Stimulated activated effector memory CD8-positive, alpha-beta T cell treated with anti-CD3 and anti-CD28 coated beads, Interleukin-12 subunit alpha, Interleukin-12 subunit beta, amount 100 ng/mL, for 72 hours (primary cell): ENCODE measurements around the gene PTPRM.
"Not testable (repeated sequence)": the region's sequence is repeated elsewhere in the genome, so short reads cannot be mapped to it uniquely, and the experiment has no call there.

Experiments used
- ATAC-seq: fragments of 150-1000 bp; cut with Tn5 transposase; 2 replicates; pipeline ENCODE4 v1.10.0; 2021
- DNase-seq, 2 donors: peaks; one replicate each; pipeline ENCODE4 v3.0.0; 2021 to 2022; ENCODE audit warnings: low spot score in 2 of 2
- H3K27ac Mint-ChIP-seq: one replicate; pipeline ENCODE4 v1.8.0; 2022; ENCODE audit warnings: mild to moderate bottlenecking, mixed read lengths
- H3K36me3 Mint-ChIP-seq: one replicate; pipeline ENCODE4 v1.8.0; 2022; ENCODE audit warnings: mild to moderate bottlenecking, mixed read lengths
- H3K4me1 Mint-ChIP-seq: one replicate; pipeline ENCODE4 v1.8.0; 2022; ENCODE audit warnings: mixed read lengths
- H3K4me3 Mint-ChIP-seq: one replicate; pipeline ENCODE4 v1.8.0; 2022; ENCODE audit warnings: mild to moderate bottlenecking, mixed read lengths
- H3K9me3 Mint-ChIP-seq: one replicate; pipeline ENCODE4 v1.8.0; 2022; ENCODE audit warnings: mixed read lengths

The PTPRM gene

GRCh38 chr18:7945882-7946281 lies 378.8 kb downstream of the PTPRM start:
- H3K9me3 Mint-ChIP-seq = peaks cover 6% of the 10 kb centered on the region
- H3K36me3 Mint-ChIP-seq = no peaks in the 10 kb centered on the region
- peak overlapping the region; percentile 39 for H3K4me3 Mint-ChIP-seq
- H3K27ac Mint-ChIP-seq = peak overlapping the region; percentile 0
- ATAC-seq (peak; percentile 49), DNase-seq (no peak)
- peaks cover 17% of the 10 kb centered on the region for H3K4me1 Mint-ChIP-seq

- H3K36me3 Mint-ChIP-seq = no peaks in the 10 kb centered on the region
- peak; percentile 46 for ATAC-seq
These were observed 379.7 kb downstream of the PTPRM start for GRCh38 chr18:7946734-7947377.

GRCh38 chr18:7950380-7951136 lies 383.4 kb downstream of the PTPRM start:
- Mint-ChIP-seq H3K4me1 (peaks cover 20% of the 10 kb centered on the region), H3K4me3 (peak overlapping the region; percentile 20), H3K36me3 (no peaks in the 10 kb centered on the region), H3K27ac (peak overlapping the region; percentile 48), H3K9me3 (no peaks in the 10 kb centered on the region)
- ATAC-seq (peak; percentile 86), DNase-seq (no peak)

More at GRCh38 chr18:7946734-7947377, 379.7 kb downstream of the PTPRM start:
- Mint-ChIP-seq H3K4me3 (peak overlapping the region; percentile 39), H3K9me3 (peaks cover 6% of the 10 kb centered on the region), H3K4me1 (peaks cover 17% of the 10 kb centered on the region), H3K27ac (peak overlapping the region; percentile 0)
- DNase-seq = no peak

- peak overlapping the region; percentile 63 for H3K27ac Mint-ChIP-seq
- peaks cover 30% of the 10 kb centered on the region for H3K4me1 Mint-ChIP-seq
- no peaks in the 10 kb centered on the region for H3K36me3 Mint-ChIP-seq
- no peaks in the 10 kb centered on the region for H3K9me3 Mint-ChIP-seq
- H3K4me3 Mint-ChIP-seq = peak overlapping the region; percentile 48
- no peak for DNase-seq
- peak; percentile 81 for ATAC-seq
These were observed 386.2 kb downstream of the PTPRM start for GRCh38 chr18:7953095-7953958.

GRCh38 chr18:7954238-7954637 lies 387.1 kb downstream of the PTPRM start:
- Mint-ChIP-seq H3K9me3 (no peaks in the 10 kb centered on the region), H3K4me1 (peaks cover 35% of the 10 kb centered on the region), H3K27ac (no peak overlapping the region), H3K4me3 (peak overlapping the region; percentile 48), H3K36me3 (no peaks in the 10 kb centered on the region)
- DNase-seq = no peak
- ATAC-seq = no peak

GRCh38 chr18:7955175-7955574 lies 388.1 kb downstream of the PTPRM start:
- H3K4me1 Mint-ChIP-seq = peaks cover 35% of the 10 kb centered on the region

GRCh38 chr18:7957297-7957696 lies 390.2 kb downstream of the PTPRM start:
- Mint-ChIP-seq H3K4me1 (peaks cover 35% of the 10 kb centered on the region), H3K4me3 (peak overlapping the region; percentile 43), H3K36me3 (no peaks in the 10 kb centered on the region), H3K9me3 (no peaks in the 10 kb centered on the region), H3K27ac (peak overlapping the region; percentile 8)
- DNase-seq (no peak), ATAC-seq (no peak)

More at GRCh38 chr18:7955175-7955574, 388.1 kb downstream of the PTPRM start:
- H3K4me3 Mint-ChIP-seq = no peak overlapping the region
- H3K27ac Mint-ChIP-seq = no peak overlapping the region
- DNase-seq = no peak
- H3K36me3 Mint-ChIP-seq = no peaks in the 10 kb centered on the region
- no peaks in the 10 kb centered on the region for H3K9me3 Mint-ChIP-seq
- no peak for ATAC-seq

GRCh38 chr18:7958081-7958896 lies 391.2 kb downstream of the PTPRM start:
- H3K4me1 Mint-ChIP-seq = peaks cover 35% of the 10 kb centered on the region
- ATAC-seq = peak; percentile 83
- no peaks in the 10 kb centered on the region for H3K36me3 Mint-ChIP-seq
- no peak for DNase-seq
- H3K9me3 Mint-ChIP-seq = no peaks in the 10 kb centered on the region
- peak overlapping the region; percentile 65 for H3K4me3 Mint-ChIP-seq
- H3K27ac Mint-ChIP-seq = peak overlapping the region; percentile 91

- Mint-ChIP-seq H3K9me3 (no peaks in the 10 kb centered on the region), H3K4me3 (peak overlapping the region; percentile 65), H3K36me3 (no peaks in the 10 kb centered on the region), H3K4me1 (peaks cover 35% of the 10 kb centered on the region), H3K27ac (peak overlapping the region; percentile 91)
- no peak for DNase-seq
- ATAC-seq = peak; percentile 56
These were observed 391.7 kb downstream of the PTPRM start for GRCh38 chr18:7958897-7959146.

- DNase-seq, H3K4me3 Mint-ChIP-seq, H3K4me1 Mint-ChIP-seq, H3K36me3 Mint-ChIP-seq, H3K9me3 Mint-ChIP-seq, H3K27ac Mint-ChIP-seq, ATAC-seq: not testable (repeated sequence)
These were observed 399.6 kb downstream of the PTPRM start for GRCh38 chr18:7966682-7967081.

- no peak for ATAC-seq
- H3K36me3 Mint-ChIP-seq = no peaks in the 10 kb centered on the region
These were observed 407.2 kb downstream of the PTPRM start for GRCh38 chr18:7974200-7974874.

GRCh38 chr18:7977897-7978296 lies 410.8 kb downstream of the PTPRM start:
- peaks cover 8% of the 10 kb centered on the region for H3K4me1 Mint-ChIP-seq
- no peak overlapping the region for H3K4me3 Mint-ChIP-seq
- no peak for ATAC-seq
- DNase-seq = no peak
- no peak overlapping the region for H3K27ac Mint-ChIP-seq
- peaks cover 4% of the 10 kb centered on the region for H3K9me3 Mint-ChIP-seq
- H3K36me3 Mint-ChIP-seq = no peaks in the 10 kb centered on the region

More at GRCh38 chr18:7974200-7974874, 407.2 kb downstream of the PTPRM start:
- Mint-ChIP-seq H3K9me3 (peaks cover 3% of the 10 kb centered on the region), H3K4me1 (no peaks in the 10 kb centered on the region), H3K4me3 (no peak overlapping the region), H3K27ac (no peak overlapping the region)
- no peak for DNase-seq

- Mint-ChIP-seq H3K9me3 (peaks cover 4% of the 10 kb centered on the region), H3K4me1 (peaks cover 8% of the 10 kb centered on the region), H3K27ac (no peak overlapping the region), H3K36me3 (no peaks in the 10 kb centered on the region), H3K4me3 (no peak overlapping the region)
- ATAC-seq (no peak), DNase-seq (no peak)
These were observed 411.7 kb downstream of the PTPRM start for GRCh38 chr18:7978834-7979233.

GRCh38 chr18:7979714-7980113 lies 412.6 kb downstream of the PTPRM start:
- Mint-ChIP-seq H3K36me3 (no peaks in the 10 kb centered on the region), H3K4me1 (peaks cover 8% of the 10 kb centered on the region), H3K27ac (no peak overlapping the region), H3K4me3 (no peak overlapping the region), H3K9me3 (peaks cover 4% of the 10 kb centered on the region)
- DNase-seq (no peak), ATAC-seq (no peak)
